HG03060 (cell line): ENCODE results near the gene WWOX.

Experiments used
- ATAC-seq: cut with Tn5 transposase; IDR thresholded peaks from one replicate; pipeline ENCODE4 v1.9.1; 2021; ENCODE audit warnings: low read depth, moderate number of reproducible peaks; ENCODE audit not compliant: unreplicated experiment

Gene WWOX

DNA sequence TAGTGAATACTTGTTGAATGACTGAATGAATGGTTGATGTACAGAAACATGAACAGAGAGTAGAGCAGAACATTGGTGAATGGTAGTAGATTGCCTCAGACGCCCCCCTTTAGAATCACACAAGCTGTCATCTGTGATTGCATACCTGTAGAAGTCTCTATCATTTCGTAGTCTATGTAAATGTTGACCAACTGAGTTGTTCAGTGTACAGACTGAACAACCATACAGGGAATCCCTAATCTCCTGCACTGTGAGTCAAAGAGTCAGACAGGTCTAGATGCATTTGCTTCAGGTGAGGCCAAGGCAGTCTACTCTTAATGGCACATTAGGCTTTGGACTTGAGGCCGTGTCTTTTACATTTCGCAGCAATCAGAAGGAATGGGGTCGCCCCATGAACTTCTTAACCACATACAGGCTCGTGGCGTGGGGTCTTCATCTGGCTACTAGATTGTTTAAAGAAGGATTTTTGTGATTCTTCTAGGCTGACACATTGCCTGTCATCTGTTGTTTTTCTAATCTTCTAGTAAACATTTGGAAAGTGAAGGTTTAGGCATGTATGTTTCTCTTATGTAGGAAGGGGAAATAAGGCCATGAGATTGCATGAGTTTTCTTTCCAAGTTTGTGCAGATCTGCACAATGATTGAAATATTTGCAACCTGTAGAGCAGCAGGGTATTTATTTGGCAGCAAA, 157.4 kb downstream of the WWOX start:
- ATAC-seq = no peak

- ATAC-seq = no peak
Measured at GRCh38 chr16:78257376-78257728, 157.9 kb downstream of the WWOX start.

DNA sequence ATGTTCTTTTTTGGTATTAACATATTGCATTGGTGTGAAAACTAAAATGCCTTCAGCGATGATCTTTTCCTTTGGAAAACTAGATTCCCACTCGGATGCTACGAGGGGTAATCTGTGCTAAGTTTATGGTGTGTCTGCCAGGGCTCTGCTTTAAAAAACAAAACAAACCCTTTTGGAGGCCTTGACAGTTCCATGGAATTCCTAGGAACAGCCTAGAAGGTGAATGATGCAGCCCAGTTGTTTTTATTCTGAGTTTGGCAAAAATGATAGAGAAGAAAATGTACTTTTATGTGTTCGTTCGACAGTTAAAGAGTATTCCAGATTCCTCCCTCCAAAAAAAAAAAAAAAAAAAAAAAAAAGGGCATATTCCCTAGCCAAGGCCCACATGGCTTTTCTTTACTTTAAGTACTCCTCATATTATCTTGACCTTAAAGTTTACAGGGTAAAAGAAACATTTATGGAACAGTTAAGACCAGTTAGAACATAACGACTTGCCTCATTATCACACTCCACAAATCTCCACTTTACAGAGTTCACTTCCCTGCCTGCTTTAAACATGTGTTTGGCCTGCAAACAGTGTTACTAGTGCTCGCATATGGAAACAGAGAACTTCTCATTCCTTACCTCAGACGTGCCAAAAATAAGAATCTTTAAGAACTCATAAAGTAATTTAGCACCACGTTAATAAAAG, 159.1 kb downstream of the WWOX start:
- no peak for ATAC-seq

DNA sequence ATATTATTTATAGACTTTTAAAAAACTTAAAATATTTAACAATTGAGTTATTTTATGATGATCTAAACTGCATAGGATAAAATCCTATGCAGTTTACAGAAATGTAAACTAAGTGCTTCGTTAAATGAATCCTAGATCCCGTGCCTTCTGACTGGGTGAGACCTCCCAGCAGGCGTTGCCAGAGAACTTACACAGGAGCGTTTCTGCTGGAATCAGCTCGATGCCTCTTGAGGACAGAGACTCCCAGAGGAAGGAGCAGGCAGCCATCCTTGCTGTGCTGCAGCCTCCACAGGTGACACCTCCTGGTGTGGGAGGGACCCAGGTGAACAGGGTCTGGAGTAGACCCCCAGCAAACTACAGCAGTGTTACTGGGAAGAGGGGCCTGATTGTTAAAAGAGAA, 160.4 kb downstream of the WWOX start:
- no peak for ATAC-seq

- no peak for ATAC-seq
Measured at GRCh38 chr16:78264642-78265041, 165.2 kb downstream of the WWOX start.

DNA sequence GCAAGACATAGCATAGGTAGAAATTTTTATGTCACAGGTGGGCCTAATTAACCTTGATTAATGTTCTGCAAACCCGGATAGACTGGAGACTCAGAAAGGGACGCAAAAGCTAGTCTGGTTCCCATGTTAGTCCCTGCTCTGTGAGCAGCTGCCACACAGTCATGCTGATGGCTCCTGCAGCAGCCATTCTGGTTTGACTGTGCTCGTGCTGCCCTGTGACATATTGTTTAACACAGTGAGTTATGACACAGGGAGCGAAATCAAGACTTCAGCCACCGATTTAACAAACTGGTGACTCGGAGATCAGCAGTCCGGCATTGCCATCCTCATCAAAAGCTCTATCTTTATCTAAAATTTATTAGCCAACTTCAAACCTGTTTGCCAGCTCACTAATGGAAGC, 169.8 kb downstream of the WWOX start:
- no peak for ATAC-seq

GRCh38 chr16:78271981-78272380, 172.5 kb downstream of the WWOX start:
- no peak for ATAC-seq

DNA sequence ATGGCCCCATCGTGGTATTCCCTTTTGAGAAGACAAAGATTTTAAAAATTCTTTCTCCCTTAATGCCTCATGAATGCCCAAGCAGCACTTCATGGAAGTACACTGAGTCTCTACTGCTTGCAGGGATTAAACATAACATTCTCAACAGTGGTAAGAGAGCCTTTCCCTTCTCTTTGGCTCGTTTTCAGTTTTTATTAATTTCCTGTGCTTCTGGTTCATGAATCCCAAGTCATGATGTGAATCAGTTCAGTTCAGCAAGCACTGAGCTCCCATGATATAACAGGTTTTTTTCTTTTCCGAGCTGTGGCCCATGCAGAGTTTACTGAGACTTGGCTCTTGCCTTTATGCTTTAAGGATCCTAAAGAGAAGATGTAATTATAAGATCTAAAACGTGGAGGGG, 175.3 kb downstream of the WWOX start:
- no peak for ATAC-seq

DNA sequence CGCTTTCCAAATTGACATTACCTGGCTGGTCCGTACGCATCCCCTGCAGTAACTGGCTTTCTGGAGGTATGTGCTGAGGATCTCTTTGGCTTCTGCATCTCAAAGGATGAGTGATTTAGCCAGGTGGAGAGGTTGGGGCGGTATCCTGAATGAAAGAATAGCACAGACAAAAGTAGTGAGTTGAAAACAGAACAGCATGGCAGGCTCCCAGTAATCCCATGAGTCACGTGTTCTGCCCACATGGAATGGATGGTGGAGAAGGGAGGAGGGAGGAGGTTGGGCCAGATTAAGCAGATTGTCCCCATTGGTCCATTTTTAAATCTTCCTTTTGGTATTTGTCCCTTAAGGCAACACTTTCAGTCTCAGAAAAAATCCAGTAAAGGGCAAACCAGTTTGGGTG, 176.0 kb downstream of the WWOX start:
- no peak for ATAC-seq

DNA sequence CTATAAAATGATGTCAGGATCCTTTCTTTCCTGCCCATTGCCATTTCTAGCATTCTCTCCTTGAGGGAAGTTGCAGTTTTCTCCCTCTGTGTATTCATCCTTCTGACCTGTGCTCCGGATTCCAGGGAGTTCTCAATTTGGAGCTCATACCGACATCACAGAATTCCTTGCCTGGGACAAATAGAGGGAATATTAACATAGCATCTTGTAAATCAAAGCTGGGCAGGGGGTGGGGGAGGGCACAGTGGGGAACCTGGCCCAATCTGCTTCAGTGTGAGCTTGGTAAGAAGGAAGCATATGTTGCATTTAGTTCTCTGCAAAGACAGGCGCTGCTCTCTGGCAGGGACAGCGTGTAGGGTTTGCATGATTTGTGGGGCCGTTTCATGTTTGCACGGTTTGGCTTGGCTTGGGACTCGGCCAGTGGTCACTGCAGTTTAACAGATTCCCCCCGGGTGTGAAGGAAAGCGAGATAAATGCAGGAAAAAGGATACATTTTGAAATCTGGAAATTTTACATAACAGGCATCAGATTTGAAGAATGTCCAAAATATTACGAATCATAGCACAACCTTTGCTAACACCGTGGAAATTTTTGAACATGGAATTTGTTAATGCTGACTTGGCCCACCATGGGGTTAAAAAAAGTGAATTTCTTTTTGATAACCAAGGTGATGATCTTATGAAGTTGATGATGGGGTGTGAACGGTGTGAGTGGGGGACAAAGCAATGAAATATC, 178.0 kb downstream of the WWOX start:
- ATAC-seq = no peak

DNA sequence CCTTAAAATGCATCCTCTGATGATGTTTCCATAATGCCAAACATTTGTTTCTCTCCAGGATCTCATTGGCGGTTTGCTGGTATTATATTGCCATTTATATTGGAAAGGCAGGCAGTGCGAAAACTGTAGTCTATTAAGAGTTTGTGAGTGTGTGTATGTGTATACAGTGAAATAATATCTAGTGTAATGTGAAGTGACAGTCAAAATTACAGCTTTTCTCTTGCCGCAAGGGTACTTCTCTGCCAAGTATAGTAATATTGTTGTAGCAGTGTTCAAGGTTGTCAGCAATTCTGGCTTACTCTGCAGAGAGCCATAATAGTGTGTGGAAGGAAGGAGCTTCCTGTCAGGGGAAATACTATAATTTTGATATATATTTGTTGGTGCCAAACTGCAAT, 178.6 kb downstream of the WWOX start:
- no peak for ATAC-seq

GRCh38 chr16:78281115-78281514, 181.7 kb downstream of the WWOX start:
- ATAC-seq = no peak

DNA sequence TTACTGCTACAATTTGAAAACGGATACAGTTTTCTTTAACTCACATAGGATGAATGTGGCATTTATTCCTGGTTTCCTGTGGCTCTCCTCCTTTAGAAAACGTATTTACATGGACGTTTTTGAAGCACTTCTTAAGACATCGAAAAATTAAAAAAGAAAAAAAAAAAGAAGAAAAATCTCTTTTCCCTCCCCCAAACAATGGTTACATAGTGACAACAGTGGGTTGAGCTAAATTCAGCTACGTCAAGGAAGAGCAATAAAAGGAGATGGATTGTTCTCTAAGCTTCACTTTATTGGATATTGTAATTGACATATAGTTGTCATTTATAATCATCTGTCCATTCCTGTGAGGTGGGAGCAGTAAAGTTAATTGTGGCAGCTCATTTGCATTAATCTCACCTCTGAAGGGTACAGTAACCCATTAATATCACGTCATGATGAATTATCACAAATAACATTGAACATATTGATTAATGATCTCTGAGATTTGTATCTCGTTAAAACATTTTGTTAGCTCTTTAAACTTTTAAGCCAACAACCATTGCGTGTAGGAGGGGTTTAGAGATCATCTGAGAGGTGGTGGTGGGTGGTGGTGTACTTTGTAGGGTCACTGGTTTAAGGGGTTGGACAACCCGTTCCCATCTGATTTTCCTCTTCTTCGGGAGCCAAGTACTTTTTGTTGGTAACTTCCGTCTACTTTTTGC, 184.2 kb downstream of the WWOX start:
- no peak for ATAC-seq

DNA sequence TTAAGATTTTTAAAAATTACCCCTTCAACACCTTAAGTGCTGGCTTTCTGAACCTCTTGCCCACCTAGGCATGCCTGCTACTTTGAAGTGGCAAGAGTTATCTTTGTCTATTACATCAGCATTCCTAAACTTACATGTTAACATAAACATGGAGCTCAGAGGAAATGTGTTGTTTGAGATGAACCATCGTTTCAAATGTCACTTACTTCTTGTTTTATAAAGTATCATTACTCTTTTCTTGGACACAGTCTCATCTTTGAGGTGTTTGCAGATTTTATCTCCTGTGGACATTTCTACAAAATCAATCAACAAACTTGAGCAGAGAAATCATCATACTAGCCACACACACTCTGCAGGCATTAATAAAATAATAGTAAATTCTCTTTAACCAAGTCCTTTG, 184.9 kb downstream of the WWOX start:
- ATAC-seq = no peak

DNA sequence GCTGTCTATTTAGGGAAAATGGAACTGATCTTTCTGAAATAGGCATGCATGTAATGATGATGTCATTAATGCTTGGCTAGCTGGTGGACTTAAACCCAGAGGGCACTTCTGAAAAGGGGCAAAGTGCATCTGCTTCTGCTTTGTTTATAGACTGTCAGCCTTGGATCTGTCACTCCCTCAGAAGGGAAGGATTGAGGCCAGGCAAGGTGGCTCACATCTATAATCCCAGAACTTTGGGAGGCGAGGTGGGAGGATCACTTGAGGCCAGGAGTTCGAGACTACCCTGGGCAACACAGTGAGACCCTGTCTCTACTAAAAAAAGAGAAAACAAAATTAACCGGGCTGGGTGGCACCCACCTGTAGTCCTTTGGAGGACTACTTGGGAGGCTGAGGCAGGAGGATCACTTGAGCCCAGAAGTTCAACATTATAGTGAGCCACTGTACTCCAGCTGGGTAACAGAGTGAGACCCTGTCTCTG, 185.5 kb downstream of the WWOX start:
- no peak for ATAC-seq

GRCh38 chr16:78285437-78285922, 186.0 kb downstream of the WWOX start:
- no peak for ATAC-seq

- no peak for ATAC-seq
Measured at GRCh38 chr16:78286065-78286464, 186.6 kb downstream of the WWOX start.

DNA sequence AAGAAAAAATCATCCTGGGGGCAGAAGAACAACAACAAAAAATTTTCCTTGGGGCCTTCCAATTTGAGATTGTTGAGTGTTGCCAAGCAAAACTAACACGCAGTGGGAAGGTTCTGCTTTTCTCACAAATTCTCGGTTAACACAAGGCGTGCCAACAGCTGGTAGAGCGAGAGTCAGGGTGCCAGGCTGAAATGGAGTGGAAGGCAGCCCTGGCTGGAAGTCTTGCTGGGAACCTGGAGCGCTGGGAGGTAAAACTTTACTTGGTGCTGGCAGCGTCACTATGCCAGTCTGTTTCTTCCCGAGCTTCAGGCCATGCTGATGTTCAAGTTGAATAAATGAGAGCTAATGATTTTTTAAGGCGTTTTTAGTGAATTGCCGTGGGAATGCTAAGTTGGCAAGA, 189.4 kb downstream of the WWOX start:
- no peak for ATAC-seq

DNA sequence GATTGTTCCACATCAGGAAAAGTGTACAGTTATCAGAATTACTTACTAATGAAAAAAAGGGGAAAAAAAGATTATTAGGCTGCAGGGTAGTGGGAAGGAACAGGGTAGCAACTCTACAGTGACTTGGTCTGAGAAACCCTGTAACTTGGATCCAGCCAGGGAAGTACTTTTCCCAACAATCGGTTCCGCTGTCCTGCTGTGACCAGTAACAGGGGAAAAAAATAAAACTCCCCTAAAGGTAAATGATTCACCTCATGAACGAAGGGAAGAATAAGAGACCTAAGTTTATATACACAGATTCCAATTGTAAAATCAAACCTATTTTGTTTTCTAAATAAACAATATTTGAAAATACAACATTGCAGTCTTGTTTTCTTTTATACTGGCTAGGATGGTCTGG, 189.9 kb downstream of the WWOX start:
- ATAC-seq = no peak

DNA sequence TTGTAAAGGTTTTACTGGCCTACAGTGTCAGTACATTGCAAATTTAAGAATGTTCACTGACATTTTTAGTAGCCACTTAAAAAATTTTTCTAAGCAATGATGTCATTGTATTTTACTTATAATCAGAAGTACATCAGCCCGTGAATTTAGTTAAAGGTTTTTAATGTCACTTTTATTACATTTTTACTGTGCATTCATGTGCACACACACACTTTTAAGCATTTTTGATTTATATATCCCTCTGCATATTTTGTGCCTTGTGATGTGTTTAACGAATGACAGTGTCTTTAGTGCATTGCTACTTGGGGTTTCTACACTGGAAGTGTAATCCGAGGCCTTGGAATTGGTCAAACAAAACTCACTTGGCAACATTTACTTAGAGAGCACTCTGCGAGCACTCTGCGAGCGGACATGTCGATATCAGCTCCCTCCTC, 190.4 kb downstream of the WWOX start:
- ATAC-seq = no peak

DNA sequence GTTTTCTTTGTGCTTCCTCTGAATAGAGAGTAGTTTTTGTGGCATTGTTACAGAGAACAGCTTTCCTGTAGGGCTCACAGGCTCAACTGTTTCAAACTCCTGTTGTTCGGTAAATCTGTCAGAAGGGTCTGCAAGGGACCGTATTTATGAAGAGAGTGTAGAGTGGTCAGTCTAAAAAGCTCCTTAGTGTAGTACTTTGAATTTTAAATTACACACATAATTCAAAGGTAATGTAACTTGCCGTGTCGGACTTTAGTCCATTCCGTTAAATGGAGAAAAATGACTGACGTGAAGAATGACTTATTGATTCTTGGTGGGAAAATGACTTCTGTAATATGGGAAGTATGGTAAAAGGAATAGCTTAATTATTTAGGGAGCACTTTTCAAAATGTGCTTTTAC, 190.9 kb downstream of the WWOX start:
- no peak for ATAC-seq
